OCI-LY1 (cell line): ENCODE results near the gene TMEM100.

Experiments used
- EZH2 ChIP-seq: fragments of 200-600 bp; sonication (generic), shearing (Covaris generic); IDR thresholded peaks from 2 replicates; pipeline ENCODE4 v1.8.0; 2017; ENCODE audit warnings: borderline replicate concordance, mixed run types, mild to moderate bottlenecking, antibody characterized with exemption, low read length, moderate library complexity, mixed read lengths
- TF ChIP-seq, protein P1 (sequence below): fragments of 200-600 bp; sonication (generic), shearing (Covaris generic); IDR thresholded peaks from 2 replicates; pipeline ENCODE4 v1.5.1; 2017; ENCODE audit warnings: mild to moderate bottlenecking, antibody characterized with exemption, low read length, moderate library complexity, mixed read lengths

DNA sequence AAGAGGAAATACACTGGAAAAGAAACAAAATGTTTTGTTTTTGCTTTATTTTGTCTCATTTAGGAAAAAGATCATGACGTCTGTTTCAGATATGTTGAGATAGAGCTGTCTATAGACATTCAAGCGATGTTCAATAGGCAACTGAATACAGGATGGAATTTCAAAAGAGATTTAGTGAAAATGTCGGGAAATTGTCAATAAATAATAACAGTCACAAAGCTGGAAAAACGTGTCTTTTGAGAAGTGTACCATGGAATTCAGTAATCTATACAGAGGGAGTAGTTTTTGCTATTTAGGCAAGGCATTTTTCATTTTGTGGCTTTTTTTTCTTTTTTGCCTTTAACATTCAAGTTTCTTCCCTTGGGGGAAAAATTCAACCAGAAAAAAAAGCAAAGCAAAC is 33.0 kb downstream of the TMEM100 start:
- TF ChIP-seq, protein P1, sequence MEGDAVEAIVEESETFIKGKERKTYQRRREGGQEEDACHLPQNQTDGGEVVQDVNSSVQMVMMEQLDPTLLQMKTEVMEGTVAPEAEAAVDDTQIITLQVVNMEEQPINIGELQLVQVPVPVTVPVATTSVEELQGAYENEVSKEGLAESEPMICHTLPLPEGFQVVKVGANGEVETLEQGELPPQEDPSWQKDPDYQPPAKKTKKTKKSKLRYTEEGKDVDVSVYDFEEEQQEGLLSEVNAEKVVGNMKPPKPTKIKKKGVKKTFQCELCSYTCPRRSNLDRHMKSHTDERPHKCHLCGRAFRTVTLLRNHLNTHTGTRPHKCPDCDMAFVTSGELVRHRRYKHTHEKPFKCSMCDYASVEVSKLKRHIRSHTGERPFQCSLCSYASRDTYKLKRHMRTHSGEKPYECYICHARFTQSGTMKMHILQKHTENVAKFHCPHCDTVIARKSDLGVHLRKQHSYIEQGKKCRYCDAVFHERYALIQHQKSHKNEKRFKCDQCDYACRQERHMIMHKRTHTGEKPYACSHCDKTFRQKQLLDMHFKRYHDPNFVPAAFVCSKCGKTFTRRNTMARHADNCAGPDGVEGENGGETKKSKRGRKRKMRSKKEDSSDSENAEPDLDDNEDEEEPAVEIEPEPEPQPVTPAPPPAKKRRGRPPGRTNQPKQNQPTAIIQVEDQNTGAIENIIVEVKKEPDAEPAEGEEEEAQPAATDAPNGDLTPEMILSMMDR, result no peak
- TF ChIP-seq EZH2, result no peak
